ENCODE measurements around the gene CCNY.

DNA sequence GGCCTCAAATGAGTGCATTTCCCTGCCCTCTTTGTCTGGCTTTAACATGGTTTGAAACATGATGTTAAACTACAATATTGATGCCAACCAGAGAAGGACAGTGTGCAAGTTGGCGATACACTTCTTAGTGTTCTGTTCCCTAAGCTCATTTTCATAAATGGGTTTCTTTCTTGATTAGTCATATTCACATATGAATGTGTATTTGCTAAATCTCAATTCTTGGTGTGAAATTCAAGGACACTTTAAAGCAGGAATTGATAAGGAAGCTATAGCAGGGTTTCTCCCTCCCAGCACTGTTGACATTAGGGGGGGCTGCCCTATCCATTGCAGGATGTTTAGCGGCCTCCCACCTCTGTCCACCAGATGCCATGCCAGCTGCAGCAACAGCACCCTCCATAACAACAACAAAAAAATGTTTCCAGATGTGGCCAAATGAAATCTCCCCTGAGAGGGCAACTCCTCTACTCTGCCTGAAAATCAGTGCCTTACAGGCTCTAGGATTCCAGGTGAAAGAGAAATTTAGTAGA, 13.1 kb downstream of the CCNY start:
- TF ChIP-seq CTCF (IDR thresholded peaks at IDR 0.05) (no peak), POLR2A (IDR thresholded peaks at IDR 0.05) (no peak)

Measured in lower leg skin (tissue), 3 donors.